Hypothalamus (tissue), 51 donors: ENCODE results near the gene PEX5L.

Source experiments
- DNase-seq, 51 donors: peaks; one replicate each; lab custom pipeline; 2025; lab: John Stamatoyannopoulos, UW

The PEX5L gene

GRCh38 chr3:179907784-179908482, 128.8 kb downstream of the PEX5L start:
- no peak for DNase-seq

DNA sequence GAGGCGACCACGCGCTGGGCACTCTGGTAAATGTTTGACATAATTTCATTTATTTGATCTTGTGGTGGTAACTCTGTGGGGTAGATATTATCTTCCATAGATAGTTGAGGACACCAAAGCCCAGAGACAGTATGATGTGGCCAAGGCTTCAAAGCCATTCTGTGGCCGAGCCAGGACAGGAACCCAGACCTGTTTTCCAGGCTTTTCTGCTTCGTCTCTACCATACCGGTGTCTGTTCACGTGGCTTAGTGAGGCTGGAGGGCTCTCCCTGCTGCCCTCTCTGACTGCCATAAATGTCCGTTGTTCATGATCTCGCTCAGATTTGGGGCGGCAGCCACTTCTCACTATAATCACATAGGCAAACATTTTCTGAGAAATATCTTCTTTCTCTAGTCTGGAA, 134.7 kb downstream of the PEX5L start:
- DNase-seq: no peak

DNA sequence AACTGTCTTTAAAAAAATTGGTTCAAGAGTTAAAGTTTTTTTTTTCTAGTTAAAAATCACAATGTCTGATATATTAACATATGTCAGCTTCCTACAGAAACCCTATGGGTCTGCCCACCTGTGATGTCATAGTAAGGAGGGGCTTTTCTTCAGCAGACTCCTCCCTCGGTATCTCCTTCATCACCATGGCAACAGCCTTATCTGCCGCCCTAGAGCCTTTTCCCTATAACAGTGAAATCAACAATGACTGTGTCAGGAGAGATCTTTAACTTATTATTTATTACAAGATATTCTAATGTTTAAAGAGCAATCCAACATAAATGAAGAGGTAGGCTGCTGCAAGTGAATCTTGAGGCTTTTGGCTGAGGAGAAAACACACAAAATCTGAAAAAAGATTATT, 138.7 kb downstream of the PEX5L start:
- no peak for DNase-seq

GRCh38 chr3:179897231-179897630, 139.5 kb downstream of the PEX5L start:
- no peak for DNase-seq

- DNase-seq: no peak
Observed at GRCh38 chr3:179896507-179896906, 140.2 kb downstream of the PEX5L start.

DNA sequence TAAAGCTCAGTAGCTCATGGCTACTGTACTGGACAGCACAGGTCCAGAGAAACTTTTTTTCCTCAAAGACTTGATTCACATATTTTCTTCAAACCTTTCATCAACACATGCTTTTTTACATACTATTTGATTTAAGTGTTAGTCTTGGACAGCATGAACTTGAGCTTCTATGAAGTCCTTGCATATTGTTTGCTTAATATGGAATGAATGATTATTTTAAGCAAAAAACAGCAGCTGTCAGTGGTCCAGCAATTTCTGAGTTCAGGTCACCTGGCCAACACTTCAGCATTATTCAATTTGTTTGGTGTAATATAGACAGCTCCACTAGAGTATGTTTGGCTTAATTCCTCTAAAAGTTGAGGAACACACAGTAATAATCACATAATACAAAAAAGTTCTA, 141.4 kb downstream of the PEX5L start:
- DNase-seq: no peak

GRCh38 chr3:179887295-179887943, 149.3 kb downstream of the PEX5L start:
- no peak for DNase-seq

- no peak for DNase-seq
Observed at GRCh38 chr3:179885950-179886349, 150.8 kb downstream of the PEX5L start.

DNA sequence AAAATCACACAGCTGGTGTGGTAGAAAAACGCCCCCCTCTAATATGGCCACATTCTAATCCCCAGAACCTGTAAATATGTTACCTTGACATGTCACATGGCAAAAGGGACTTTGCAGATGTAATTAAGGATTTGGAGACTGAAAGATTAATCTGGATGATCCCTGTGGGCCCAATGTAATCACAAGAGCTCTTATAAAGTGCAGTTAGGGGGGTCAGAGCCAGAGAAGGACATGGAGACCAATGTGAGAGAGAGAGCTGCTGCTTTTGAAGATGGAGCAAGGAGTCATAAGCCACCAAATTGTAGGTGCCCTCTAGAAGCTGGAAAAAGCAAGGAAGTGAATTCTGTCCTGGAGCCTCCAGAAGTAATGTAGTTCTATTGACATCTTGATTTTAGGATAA, 152.6 kb downstream of the PEX5L start:
- no peak for DNase-seq

GRCh38 chr3:179882292-179882691, 154.4 kb downstream of the PEX5L start:
- DNase-seq: peak in 2 of 51 donors; percentile 4 to 9

DNA sequence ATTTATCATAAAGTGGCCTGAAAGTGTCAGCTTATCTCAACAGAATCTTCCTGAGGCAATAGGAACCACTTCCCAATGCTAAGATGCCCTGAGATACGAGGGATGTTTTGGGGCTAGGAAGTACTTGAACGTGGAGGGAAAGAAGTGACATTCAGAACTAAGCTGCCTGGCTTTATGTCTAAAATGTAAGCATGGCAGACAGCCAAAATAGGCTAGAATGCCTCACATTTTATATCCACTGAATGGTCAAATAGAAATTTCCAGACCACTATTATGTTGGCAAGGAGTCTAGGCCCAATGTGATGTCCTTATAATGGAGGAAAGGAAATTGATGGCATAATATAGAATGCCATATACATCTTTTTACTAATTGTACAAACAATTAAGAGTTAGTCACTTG, 154.9 kb downstream of the PEX5L start:
- DNase-seq: no peak

DNA sequence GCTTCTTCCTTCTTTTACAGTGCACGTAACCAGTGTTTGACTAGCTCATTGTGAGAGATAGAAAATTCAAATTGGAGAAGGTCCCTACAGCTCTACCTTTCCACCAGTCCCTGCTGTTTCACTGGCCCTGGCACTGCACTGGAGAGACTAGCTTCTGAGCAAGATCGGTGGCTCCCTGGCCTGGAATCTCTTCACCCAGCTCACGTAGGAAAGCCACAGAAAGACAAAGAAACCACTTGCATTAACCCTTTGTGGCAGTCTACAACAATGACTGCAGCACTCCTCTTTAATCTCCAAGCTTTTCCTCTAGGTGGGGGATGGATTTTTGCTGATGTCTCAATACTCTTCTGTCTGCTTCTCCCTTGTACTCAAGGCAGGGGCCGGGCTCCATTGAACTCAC, 155.9 kb downstream of the PEX5L start:
- DNase-seq: no peak

DNA sequence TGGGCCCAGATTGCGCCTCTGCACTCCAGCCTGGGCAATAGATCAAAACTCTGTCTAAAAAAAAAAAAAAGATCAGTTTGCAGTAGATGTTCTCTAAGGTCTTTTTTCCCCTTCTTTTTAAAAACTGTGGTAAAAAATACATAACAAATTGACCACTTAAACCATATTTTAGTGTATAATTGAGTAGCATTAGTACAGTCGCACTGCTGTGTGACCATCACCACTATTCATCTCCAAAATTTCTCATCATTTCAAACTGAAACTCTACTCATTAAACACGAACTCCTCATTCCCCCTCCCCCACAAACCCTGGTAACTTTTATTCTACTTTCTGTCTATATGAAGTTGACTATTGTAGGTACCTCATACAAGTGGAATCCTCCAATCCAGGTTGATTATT, 160.3 kb downstream of the PEX5L start:
- no peak for DNase-seq

DNA sequence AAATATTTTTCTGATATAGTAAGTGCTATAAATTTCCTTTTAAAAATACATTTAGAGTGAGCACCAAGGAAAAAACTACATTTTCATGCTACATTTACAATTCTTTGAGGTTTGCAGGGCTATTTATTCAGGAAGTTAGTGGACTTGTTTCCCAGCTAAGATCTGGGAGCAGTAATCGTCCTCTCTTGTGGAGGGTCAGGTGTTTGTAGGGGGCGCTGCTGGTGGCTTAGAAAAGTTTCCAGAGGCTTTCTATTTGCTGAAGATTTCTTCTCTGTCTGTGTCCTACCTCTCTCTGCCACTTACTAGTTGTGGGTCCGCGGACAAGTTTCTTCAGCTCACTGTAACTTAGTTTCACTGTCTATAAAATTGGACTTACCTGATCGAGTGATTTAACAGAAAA, 163.9 kb downstream of the PEX5L start:
- no peak for DNase-seq

- no peak for DNase-seq
Observed at GRCh38 chr3:179871782-179872181, 165.0 kb downstream of the PEX5L start.

- no peak for DNase-seq
Observed at GRCh38 chr3:179868715-179869114, 168.0 kb downstream of the PEX5L start.

GRCh38 chr3:179867961-179868360, 168.8 kb downstream of the PEX5L start:
- no peak for DNase-seq

GRCh38 chr3:179865861-179866505, 170.8 kb downstream of the PEX5L start:
- DNase-seq: no peak

DNA sequence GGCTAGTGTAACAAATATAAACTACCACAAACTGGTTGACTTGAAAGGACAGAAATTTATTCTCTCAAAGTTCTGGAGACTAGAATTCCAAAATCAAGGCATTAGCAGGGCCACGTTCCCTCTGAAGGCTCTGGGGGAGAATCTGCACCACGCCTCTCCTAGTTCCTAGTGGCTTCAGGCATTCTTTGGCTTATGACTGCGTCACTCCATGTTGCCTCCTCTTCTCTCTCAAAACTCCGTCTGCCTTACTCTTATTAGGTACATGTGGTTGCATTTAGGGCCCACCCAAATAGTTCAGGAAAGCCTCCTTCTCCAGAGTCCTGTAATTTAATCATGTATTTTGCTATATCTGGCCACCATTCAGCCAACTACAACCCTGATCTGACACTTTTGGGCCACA, 174.8 kb downstream of the PEX5L start:
- no peak for DNase-seq

DNA sequence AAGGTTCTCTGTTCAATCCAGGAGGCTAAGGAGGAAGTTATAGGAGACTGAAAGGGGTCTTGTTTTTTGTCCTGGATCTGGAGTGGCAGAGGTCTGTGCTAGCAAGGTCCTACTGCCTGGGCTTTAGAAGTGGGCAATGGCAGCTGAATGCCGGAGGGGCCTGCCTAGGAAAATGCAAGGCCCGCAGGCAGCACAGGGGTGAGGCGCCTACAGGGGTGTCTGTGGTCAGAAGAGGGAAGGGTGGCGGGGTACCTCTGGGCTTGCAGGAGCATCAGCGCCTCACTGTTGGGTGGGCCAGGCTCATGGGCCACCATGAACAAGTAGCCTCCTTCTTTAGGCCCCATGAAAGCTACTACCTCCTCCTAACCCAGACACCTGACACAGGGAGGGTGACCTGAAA, 175.4 kb downstream of the PEX5L start:
- DNase-seq: peak in 1 of 51 donors; percentile 1

- no peak for DNase-seq
Observed at GRCh38 chr3:179860275-179861107, 176.2 kb downstream of the PEX5L start.
